ENCODE measurements around the gene PLXNA2. TPM values are rescaled to one million over a fixed set of nuclear protein-coding genes. Genes with fewer than 3 reads are reported as not detected.

Gene PLXNA2
- total and polyA plus RNA-seq, 2 of the 13 experiments (the other 11 are each of a cell fraction or from before 2014, with no cell fraction given), result 1.1 to 2.1 TPM

DNA sequence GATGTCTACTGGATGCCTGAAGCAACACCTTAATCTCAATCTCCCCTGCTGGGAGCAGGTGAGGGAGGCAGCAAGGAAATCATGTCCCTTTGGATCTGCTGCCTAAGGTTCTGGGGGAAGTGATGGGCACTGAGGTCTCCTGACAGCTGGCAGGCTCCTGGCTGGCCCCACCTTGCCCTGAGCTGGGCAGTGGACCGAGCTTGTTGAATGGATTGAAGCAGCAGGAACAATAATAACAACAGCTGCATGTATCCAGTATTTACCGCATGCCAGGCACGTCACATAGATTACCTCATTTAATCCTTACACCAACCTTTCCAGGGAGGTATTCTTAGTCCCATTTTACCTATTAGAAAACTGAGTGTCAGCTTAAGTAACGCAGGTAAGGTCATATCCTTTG is 133.9 kb downstream of the PLXNA2 start:
- Histone ChIP-seq H3K27ac (ENCODE audit: extremely low read length, insufficient read depth, low read length) (no peak overlapping the region), H3K36me3 (replicated peaks in 1 of 2; ENCODE audit: control insufficient read depth in 1 of 2, insufficient read depth in 2 of 2, low read length in 2 of 2) (no peaks in the 10 kb centered on the region), H3K4me2 (ENCODE audit: low read depth, low read length) (no peak overlapping the region), H3K4me1 (ENCODE audit: insufficient read depth, low read length) (peaks cover 23% of the 10 kb centered on the region), H3K9ac (ENCODE audit: insufficient read depth, low read depth, low read length) (no peak overlapping the region), H2AFZ (ENCODE audit: low read length) (no peak overlapping the region), H3K79me2 (ENCODE audit: insufficient read depth, low read length) (no peaks in the 10 kb centered on the region), H4K20me1 (ENCODE audit: insufficient read depth, low read length) (no peaks in the 10 kb centered on the region), H3K4me3 (replicated peaks in 1 of 3; ENCODE audit: insufficient read depth in 1 of 3, low read depth in 2 of 3, low read length in 3 of 3) (no peak overlapping the region), H3K27me3 (ENCODE audit: control insufficient read depth in 1 of 2, insufficient read depth in 2 of 2, low read length in 2 of 2) (no peaks in the 10 kb centered on the region), H3K9me3 (ENCODE audit: low read length) (no peaks in the 10 kb centered on the region)
- intact Hi-C loops (cut with micrococcal nuclease; ENCODE audit: unreplicated experiment), result no loop called here
- DNase-seq (ENCODE audit: low spot score), result no peak
- TF ChIP-seq ZNF674 (CRISPR knock-in tag; IDR thresholded peaks at IDR 0.05; ENCODE audit: low read depth) (no peak), NFE2L1 (CRISPR knock-in tag; IDR thresholded peaks at IDR 0.05; ENCODE audit: borderline replicate concordance) (no peak), TEAD3 (CRISPR knock-in tag; optimal IDR thresholded peaks at IDR 0.05; ENCODE audit: borderline replicate concordance) (no peak), SRSF9 (IDR thresholded peaks at IDR 0.05; ENCODE audit: borderline replicate concordance, insufficient read depth, low read depth, low read length, poor library complexity, severe bottlenecking) (no peak), CBFB (CRISPR knock-in tag; IDR thresholded peaks at IDR 0.05) (no peak), ZNF292 (CRISPR knock-in tag; IDR thresholded peaks at IDR 0.05; ENCODE audit: borderline replicate concordance, low read depth) (no peak), SNAPC2 (CRISPR knock-in tag; IDR thresholded peaks at IDR 0.05) (no peak), RAD21 (CRISPR knock-in tag; IDR thresholded peaks at IDR 0.05) (no peak), YY1 (IDR thresholded peaks at IDR 0.05; ENCODE audit: insufficient read depth, insufficient replicate concordance, low read depth, low read length) (no peak), FOXK2 (IDR thresholded peaks at IDR 0.05) (no peak), U2AF1 (optimal IDR thresholded peaks at IDR 0.05; ENCODE audit: low read depth, low read length) (no peak), ZNF556 (CRISPR knock-in tag; IDR thresholded peaks at IDR 0.05; ENCODE audit: borderline replicate concordance) (no peak), KDM5B (CRISPR knock-in tag; IDR thresholded peaks at IDR 0.05; ENCODE audit: borderline replicate concordance) (no peak)
- TF ChIP-seq, protein P1, sequence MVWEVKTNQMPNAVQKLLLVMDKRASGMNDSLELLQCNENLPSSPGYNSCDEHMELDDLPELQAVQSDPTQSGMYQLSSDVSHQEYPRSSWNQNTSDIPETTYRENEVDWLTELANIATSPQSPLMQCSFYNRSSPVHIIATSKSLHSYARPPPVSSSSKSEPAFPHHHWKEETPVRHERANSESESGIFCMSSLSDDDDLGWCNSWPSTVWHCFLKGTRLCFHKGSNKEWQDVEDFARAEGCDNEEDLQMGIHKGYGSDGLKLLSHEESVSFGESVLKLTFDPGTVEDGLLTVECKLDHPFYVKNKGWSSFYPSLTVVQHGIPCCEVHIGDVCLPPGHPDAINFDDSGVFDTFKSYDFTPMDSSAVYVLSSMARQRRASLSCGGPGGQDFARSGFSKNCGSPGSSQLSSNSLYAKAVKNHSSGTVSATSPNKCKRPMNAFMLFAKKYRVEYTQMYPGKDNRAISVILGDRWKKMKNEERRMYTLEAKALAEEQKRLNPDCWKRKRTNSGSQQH (CRISPR knock-in tag; IDR thresholded peaks at IDR 0.05; ENCODE audit: low read depth), result no peak
- CTCF ChIA-PET (ENCODE audit: low intra/inter-chr PET ratio, low total read pairs), result no interaction called here
- no peak for ATAC-seq
- BruUV-seq (replicated peaks), result no TSS peak
- POLR2A ChIA-PET, result no interaction called here
- 83% methylated on average over 4 of the region's 4 CpGs for WGBS (ENCODE audit: low lambda C conversion rate)
- in situ Hi-C loops (cut with HindIII; ENCODE audit: extremely low pct_ligation_motif_present, low pct_unique_long_range_greater_than_20kb), result no loop called here
- no peak for FAIRE-seq

All from HepG2 (cell line).